ENCODE results near the gene TMEM234.

- TF ChIP-seq CTCF (IDR thresholded peaks at IDR 0.05; ENCODE audit: poor library complexity) = no peak
- TF ChIP-seq EZH2phosphoT487 (IDR thresholded peaks at IDR 0.05; ENCODE audit: low read depth, severe bottlenecking, unreplicated experiment) = no peak
- TF ChIP-seq EZH2 (IDR thresholded peaks at IDR 0.05; ENCODE audit: borderline replicate concordance) = no peak
Measured at GRCh38 chr1:32239790-32240139, 17.6 kb upstream of the TMEM234 start.

Measured in hepatocyte (in vitro differentiated cells).